TTC549 (cell line): ENCODE data around the gene KPNB1.

ENCODE experiments used
- FAIRE-seq: peaks from 2 replicates; lab custom pipeline; 2012; peaks lifted over from hg19 to GRCh38; lab: Jason Lieb, UNC

The KPNB1 gene

DNA sequence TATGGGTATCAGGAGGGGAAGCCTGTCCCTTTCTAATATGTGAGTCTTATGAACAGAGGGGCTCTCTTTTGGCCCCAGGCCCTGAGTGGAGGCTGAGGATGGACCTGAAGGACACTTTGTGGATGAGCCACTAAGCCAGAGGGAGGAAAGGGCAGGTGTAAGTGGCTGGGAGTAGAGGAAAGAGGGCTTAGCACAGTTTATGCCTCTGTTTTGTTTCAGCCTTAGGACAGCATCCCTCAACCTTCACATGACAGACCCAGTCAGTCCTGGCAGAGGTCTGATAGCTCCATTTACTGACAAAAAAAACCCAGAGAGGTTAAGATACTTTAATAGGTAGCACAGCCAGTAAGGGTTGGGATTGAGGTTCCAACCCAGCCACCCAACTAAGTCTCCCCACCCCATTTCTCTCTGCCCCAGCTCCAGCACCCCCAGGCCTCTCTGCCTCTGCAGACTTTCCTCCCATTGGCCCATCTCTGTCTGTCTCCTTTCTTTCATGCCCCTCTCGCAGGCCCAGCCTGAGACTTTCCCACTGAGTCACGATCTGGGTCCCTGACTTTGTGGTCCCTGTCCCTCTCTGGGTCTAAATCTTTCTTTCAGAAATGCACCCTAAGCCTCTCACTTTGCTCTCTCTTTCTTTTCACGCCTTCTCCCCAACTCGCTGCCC, 78.6 kb downstream of the KPNB1 start:
- FAIRE-seq, result no peak

DNA sequence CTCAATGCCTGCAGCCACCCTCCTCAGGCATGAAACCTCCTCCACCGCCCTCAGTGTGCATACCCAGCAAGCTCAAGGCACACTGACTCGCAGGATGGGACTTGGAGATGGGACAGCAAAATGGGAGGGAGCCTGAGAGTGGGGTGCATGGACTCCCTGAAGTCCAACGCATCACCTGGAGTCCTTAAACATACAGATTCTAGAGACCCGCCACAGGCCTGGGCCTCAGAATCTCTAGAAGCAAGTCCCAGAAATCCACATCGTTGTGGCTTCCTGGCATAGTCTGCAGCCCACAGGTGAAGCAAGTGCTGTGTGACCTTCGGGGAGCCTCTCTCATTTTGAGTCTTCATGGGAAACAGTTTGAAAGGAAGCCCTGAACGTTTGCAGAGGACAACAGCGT, 79.8 kb downstream of the KPNB1 start:
- no peak for FAIRE-seq

DNA sequence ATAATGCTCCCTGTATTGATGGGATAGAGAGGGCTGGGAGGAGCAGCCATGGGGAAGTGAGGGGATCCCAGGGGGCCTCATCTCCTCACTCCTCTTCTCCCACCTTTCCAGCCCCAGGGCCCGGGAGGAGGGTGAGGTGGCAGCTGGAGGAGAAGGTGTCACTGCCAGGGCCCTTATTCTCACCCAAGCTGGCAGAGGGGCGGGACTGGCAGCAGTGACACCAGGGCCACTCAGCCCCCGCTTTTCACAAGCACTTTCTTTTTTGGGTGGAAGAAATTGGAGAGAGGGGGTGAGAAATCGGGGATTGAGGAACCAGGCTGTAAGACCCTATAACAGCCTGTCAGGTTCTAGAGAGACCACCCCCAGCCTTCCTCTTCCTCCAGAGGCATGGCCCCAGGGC, 81.0 kb downstream of the KPNB1 start:
- FAIRE-seq, result no peak

DNA sequence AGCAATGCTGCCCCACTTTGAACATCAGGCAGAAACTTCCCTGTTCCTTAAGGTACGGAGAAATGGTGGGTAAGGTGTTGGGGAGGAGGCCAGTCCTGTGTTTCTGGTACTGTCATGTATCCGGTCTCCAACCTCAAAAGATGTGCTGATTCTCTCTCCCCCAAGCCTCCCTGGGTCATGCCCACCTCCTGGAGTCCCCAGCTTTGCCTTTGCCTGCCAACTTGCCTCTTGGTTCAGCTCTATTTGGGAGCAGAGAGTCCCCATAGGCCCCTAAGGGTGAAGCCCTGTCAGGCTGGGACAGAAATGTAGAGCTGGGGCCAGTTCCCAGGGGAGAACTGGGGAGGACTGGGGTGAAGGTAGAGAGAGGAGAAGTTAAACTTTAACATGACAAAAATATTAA, 81.7 kb downstream of the KPNB1 start:
- no peak for FAIRE-seq

DNA sequence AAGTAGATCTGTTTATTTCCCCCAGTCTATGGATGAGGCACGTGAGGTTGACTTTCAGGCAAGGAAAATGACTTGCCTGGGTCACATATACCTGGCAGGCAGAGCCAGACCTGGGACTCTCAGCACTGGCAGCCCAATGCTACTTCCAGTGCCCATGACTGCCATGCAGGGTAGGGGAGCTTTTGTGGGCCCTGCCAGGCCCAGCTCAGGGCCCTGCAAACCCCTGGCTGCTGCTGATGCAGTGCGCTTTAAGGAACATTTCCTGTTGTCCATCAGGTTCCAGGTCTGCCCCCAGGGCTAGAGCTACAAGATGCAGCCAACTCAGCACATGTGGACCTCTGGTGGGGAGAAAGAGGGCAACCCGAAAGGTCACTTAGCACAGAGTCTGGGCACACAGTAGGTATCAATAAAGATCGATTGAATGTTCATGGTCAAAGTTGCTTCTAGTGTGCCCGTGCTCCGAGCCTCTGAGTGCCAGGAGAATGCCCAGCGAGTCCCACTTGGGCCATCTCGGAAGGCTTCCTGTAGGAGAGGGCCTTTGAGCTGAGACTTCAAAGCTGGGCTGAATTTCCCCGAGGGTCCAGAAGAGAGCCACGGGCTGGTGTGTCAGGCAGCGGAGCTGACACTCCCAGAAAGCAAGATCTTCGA, 82.8 kb downstream of the KPNB1 start:
- no peak for FAIRE-seq

DNA sequence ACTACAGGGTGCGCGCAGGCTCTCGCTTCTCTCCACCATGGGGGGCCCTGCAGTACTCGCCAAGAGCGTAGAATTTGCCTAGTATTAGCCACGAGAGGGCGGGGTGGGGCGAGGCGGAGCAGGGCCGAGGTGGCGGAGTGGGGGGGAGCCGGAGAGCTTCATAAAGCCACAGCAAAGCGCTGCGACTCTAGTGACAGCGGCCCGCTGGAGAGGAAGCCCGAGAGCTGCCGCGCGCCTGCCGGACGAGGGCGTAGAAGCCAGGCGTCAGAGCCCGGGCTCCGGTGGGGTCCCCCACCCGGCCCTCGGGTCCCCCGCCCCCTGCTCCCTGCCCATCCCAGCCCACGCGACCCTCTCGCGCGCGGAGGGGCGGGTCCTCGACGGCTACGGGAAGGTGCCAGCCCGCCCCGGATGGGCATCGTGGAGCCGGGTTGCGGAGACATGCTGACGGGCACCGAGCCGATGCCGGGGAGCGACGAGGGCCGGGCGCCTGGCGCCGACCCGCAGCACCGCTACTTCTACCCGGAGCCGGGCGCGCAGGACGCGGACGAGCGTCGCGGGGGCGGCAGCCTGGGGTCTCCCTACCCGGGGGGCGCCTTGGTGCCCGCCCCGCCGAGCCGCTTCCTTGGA, 83.4 kb downstream of the KPNB1 start, which contains the start of gene TBX21:
TBX21 (plus strand) TSS at position 190 of the 627 bp plus-strand sequence; CDS start at position 409, 219 bp downstream.
- no peak for FAIRE-seq

DNA sequence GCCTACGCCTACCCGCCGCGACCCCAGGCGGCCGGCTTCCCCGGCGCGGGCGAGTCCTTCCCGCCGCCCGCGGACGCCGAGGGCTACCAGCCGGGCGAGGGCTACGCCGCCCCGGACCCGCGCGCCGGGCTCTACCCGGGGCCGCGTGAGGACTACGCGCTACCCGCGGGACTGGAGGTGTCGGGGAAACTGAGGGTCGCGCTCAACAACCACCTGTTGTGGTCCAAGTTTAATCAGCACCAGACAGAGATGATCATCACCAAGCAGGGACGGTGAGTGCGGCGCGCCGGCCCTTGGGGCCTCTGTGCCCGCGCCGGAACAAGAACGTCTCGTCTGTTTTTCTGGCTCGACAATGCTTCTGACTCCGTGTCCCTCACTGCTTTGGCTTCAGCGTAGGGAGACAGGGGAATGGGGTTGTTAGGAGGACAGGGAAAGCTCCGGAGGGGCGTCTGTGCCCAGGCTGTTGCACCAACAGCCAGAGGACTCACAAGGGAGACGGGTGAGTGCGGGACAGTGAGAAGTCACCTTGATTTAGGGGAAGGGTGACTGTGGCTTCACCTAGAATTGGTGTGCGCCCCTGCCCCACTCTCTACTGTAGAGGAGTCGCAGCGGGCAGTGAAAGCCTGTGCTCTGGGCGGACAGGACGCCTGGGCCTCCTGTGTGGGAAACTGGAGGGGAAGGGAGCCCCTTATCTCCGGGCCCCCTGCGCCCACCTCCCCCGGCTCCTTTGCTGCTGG, 84.1 kb downstream of the KPNB1 start:
- no peak for FAIRE-seq

DNA sequence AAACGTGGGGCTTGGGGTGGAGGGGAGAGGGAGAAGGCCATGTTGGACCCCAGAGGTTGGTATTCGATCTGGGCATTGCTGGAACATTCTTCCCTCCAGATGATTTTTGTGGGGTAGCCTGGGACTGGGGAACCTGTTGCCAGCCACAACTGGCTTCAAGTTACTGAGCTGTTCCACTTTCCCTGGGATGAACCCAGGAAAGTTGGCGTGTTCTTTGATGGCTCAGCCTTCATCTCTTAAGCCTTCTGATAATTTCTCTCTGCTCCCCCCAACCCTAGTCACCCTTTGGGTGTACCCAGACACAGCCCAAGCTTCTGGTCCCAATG, 85.4 kb downstream of the KPNB1 start:
- FAIRE-seq, result no peak
